ENCODE data around the gene RAB12. TPM values are rescaled to one million over a fixed set of nuclear protein-coding genes. Genes with fewer than 3 reads are reported as not detected.
"Not testable (repeated sequence)": the region's sequence is repeated elsewhere in the genome, so short reads cannot be mapped to it uniquely, and the experiment has no call there.

RAB12 gene, protein sequence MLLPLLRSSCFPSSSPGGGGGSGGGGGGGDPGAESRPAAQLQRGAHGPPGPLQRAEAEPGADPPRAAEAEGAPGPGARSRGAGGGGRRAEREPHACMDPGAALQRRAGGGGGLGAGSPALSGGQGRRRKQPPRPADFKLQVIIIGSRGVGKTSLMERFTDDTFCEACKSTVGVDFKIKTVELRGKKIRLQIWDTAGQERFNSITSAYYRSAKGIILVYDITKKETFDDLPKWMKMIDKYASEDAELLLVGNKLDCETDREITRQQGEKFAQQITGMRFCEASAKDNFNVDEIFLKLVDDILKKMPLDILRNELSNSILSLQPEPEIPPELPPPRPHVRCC
- 10 to 100 TPM; 32.4 to 74.7 (median 41.3) TPM for total RNA-seq

DNA sequence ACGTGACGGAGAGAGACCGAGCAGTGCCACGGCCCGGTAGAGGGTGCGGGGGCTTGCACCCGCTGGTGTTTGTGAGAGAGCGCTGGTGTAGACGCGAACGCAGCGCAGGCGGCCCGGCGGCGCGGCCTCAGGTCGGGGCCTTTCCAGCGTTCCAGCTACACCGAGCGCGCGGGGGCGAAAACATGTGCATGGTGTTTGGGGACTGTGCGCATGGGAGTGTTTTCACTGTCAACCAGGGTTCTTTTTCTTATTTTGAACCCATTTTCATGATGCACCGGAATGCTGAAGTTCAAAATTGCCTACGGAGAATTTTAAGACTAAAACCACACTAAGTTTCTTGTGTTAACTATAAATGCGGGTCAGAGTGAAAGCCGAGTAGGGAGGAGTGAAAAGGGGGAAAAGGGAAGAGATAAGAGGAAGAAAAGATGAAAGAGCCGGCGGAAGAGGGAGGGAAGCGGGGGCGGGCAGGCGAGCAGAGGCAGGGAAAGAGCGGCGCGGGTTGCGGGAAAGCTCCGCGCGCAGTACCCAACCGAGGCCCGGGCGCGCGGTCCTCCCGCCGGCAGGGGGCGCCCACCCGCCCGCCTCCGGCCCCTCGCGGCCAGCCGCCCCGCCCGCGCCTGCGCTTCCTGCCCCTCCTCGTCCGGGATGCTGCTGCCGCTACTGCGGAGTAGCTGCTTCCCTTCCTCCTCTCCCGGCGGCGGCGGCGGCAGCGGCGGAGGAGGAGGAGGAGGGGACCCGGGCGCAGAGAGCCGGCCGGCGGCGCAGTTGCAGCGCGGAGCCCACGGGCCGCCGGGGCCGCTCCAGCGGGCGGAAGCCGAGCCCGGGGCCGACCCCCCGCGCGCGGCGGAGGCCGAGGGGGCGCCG, at the start of gene RAB12:
Gene RAB12 (plus strand): TSS at position 643 of the 864 bp plus-strand sequence. CDS start 3 bp downstream, at position 646.
- DNase-seq (ENCODE audit: low spot score) (peak; percentile 37), ATAC-seq (ENCODE audit: low FRiP score) (peak; percentile 93)
- TF ChIP-seq, protein P1, sequence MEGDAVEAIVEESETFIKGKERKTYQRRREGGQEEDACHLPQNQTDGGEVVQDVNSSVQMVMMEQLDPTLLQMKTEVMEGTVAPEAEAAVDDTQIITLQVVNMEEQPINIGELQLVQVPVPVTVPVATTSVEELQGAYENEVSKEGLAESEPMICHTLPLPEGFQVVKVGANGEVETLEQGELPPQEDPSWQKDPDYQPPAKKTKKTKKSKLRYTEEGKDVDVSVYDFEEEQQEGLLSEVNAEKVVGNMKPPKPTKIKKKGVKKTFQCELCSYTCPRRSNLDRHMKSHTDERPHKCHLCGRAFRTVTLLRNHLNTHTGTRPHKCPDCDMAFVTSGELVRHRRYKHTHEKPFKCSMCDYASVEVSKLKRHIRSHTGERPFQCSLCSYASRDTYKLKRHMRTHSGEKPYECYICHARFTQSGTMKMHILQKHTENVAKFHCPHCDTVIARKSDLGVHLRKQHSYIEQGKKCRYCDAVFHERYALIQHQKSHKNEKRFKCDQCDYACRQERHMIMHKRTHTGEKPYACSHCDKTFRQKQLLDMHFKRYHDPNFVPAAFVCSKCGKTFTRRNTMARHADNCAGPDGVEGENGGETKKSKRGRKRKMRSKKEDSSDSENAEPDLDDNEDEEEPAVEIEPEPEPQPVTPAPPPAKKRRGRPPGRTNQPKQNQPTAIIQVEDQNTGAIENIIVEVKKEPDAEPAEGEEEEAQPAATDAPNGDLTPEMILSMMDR (IDR thresholded peaks at IDR 0.05): peak in 1 of 3 donors; percentile 64

DNA sequence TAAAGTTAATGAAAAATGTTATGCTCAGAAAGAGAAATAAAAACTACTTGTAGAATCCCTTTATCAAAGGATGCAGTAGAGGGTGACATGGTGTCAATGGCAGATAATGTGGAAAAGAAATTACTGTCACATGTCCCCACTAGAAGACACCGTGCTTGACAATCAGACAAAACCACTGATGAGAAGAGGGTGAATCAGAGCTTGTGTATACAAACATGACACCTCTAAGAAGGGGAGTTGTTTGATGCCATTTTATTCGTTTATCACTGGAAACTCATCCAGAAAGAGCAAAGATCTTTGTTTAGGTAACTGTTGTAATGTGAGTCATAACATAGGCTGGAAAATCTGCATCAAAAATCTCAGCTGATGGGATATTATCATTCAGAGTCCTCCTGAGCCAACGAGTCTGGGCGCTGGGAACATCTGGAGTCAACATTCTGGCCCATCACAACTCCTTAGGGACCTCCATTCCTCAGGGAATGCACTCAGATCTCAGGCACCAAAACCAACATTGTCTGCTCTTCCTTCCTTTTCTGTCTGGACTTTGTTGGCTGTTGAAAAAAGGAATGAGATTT, 49.5 kb upstream of the RAB12 start:
- TF ChIP-seq, protein P1 (IDR thresholded peaks at IDR 0.05): no peak
- ATAC-seq (ENCODE audit: low FRiP score) (no peak), DNase-seq (ENCODE audit: low spot score) (no peak)

DNA sequence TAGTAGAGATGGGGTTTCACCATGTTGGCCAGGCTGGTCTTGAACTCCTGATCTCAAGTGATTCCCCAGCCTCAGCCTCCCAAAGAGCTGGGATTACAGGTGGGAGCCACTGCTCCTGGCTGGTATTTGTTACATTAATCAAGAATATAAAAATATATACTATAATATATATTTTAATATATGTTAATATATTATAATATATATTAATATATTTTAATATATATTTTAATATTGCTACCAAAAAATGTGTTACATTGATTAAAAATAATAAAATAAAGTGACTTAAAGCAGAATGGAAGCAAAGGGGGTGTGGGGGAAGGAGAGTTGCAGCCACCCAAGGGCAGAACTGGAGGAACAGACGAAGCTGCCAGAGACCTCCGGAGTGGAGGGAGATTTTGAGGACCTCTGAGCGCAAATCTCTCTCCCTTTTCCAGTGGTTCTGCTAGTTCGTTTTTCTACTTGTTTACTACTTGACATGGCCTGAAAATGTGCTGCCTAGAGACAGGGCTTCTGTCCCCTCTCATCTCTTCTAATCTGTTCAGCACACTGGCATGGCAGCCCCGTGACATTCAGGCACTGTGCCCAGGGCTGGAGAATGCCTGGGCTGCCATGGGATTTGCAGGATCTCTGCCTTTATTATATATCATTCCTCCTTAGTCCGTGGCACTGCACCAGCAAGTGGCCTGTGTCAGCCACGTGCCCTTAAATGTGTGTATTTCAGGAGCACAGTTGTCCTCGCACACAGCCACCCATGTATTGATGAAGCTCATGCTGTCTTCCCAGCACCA, 47.9 kb upstream of the RAB12 start:
- TF ChIP-seq, protein P1 (IDR thresholded peaks at IDR 0.05): no peak
- ATAC-seq (ENCODE audit: low FRiP score) (no peak), DNase-seq (ENCODE audit: low spot score) (no peak)

DNA sequence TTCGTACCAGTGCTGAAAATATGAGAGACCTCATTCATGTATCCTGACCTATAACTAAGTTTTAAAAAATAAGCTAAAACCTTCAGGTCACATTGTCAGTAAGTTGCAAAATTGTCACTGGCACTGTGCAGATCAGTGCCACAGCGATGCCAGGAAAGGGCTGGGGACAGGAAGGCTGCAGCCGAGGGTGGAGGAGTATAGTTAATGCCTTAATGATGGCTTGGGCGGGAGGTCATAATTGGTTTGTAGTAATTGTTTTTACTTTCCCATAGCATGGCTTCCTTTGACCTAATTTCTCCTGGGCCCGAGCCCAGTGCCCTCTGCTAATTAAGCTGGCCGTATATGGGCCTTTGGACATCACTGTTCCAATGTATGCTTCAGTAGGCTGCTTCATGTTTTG, 47.2 kb upstream of the RAB12 start:
- TF ChIP-seq, protein P1 (IDR thresholded peaks at IDR 0.05): no peak
- no peak for ATAC-seq (ENCODE audit: low FRiP score)
- DNase-seq (ENCODE audit: low spot score): no peak

DNA sequence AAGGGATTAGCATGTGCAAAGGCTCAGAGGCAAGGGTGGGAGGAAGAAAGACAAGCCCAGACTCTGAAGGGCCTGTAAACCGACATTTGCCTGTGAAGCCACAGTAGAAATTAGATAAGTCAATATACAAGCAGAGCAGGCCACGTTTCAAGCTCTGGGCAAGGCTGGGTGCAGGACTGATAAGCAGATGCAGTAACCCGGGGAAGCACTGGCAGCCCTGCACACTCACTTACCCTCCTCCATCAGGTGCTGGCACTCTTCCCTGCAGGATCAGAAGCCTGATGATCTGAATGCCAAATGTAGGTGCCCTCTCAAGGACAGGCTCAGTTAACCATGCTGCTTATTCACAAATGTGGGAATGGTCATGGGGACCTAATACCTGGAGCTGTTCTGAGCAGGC, 46.3 kb upstream of the RAB12 start:
- ATAC-seq (ENCODE audit: low FRiP score): no peak
- no peak for DNase-seq (ENCODE audit: low spot score)
- TF ChIP-seq, protein P1 (IDR thresholded peaks at IDR 0.05): no peak

DNA sequence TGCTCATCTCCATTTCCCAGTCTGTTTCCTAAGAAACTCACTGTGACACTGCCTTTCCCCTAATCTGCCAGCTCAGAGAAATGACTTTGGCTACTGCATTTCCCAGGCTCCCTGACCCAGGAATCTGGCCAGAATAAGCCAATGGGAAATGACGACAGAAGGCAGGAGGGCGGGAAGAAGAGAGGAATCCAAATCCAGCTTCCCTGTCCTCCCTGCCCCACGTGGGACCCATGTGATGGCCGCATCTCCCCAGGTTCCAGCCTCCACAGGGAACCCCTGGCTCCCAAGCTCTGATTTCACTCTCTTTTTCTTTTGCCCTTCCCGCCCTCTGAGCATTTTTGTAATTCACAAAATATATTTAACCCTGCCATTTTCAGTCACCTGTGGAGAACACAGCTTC, 37.8 kb upstream of the RAB12 start:
- TF ChIP-seq, protein P1 (IDR thresholded peaks at IDR 0.05): no peak
- ATAC-seq (ENCODE audit: low FRiP score): no peak
- no peak for DNase-seq (ENCODE audit: low spot score)

DNA sequence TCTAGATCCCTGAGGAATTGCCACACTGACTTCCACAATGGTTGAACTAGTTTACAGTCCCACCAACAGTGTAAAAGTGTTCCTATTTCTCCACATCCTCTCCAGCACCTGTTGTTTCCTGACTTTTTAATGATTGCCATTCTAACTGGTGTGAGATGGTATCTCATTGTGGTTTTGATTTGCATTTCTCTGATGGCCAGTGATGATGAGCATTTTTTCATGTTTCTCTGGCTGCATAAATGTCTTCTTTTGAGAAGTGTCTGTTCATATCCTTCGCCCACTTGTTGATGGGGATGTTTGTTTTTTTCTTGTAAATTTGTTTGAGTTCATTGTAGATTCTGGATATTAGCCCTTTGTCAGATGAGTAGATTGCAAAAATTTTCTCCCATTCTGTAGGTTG, 35.5 kb upstream of the RAB12 start:
- ATAC-seq (ENCODE audit: low FRiP score); DNase-seq (ENCODE audit: low spot score): not testable (repeated sequence)
